Lung microvascular endothelial cell (primary cell): ENCODE measurements around the gene KLF7. TPM values are rescaled to one million over a fixed set of nuclear protein-coding genes. Genes with fewer than 3 reads are reported as not detected.

Experiments used
- DNase-seq, 2 donors: peaks; one replicate each; pipeline versions ENCODE4 v3.0.0 to v3.0.0-alpha.2; 2010; ENCODE audit warnings: low read depth in 2 of 2
- total RNA-seq: library from RNA; depleted of rRNA; stranded (reverse); fragments of >200 nt; gene quantifications from 2 replicates; pipeline ENCODE4 v1.2.1, GENCODE V29; 2014

Gene KLF7
- total RNA-seq, 1 donor from 2014 or later = 8.7 TPM

- peak in 1 of 2 donors; percentile 44 for DNase-seq
Measured at GRCh38 chr2:207167099-207167923, 1.6 kb upstream of the KLF7 start.

- DNase-seq = peak; percentile 85 to 87
Measured at GRCh38 chr2:207166349-207167098, 776 bp upstream of the KLF7 start.

GRCh38 chr2:207166039-207166348 is 246 bp upstream of the KLF7 start:
- DNase-seq = peak; percentile 100

DNA sequence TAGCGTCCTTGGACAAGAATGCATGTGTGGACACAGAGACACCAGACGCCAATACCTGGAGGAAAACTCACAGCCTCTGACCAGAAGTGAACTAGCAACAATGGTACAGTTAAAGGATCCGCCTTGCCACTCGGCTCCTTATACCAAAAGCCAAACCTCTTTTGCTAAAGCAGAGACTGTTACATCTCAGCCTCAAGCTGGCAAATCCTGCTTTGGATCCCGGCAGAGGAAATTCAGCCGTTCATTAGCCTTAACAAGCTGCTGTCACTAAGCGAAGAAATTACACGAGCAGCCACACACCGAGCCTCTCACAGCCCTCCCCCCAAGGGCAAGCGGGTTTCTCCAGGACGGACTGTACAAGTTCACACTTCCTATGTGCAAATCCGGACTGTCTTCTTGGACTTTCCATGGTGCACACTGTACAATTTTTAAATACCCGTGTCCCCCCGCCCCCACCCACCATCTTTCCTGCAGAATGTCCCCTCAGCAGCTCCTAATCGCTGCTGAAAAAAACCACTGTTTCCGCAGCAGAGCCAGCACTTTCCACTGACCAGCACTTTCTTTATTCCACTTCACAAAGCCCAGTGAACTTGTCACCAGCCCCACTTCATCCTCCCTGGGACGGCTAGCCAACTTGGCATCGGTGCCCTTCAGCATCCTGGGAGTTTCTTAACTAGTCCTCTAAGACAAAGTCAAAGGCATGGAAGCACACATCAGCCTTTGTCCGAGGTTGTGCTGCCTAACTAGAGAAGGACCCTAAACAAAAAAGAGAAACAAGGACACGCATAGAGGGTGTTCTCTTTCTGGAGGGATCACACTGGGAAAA is 1.5 kb downstream of the KLF7 start:
- peak; percentile 81 to 91 for DNase-seq

- no peak for DNase-seq
Measured at GRCh38 chr2:207163756-207164005, 2.1 kb downstream of the KLF7 start.

GRCh38 chr2:207163053-207163755 is 2.5 kb downstream of the KLF7 start:
- peak; percentile 65 to 95 for DNase-seq

DNA sequence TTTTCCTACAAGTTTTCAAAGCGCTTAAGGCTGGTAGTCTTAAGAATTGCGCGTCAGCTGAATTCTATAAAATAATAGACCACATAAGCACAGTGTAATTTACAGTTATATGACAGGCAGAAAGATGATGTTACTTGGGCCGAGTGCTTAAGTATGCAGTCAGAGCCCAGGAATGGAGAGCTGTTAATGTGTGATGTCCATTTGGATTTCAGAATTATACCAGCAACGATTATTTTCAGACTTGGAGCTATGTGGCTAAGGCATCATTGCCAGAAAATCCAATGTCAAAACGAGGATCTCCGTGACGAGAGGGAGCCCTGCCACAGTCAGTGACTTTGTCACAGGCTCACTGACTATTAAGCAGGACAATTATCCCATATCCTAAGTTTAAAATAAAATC is 3.4 kb downstream of the KLF7 start:
- DNase-seq = peak in 1 of 2 donors; percentile 41

DNA sequence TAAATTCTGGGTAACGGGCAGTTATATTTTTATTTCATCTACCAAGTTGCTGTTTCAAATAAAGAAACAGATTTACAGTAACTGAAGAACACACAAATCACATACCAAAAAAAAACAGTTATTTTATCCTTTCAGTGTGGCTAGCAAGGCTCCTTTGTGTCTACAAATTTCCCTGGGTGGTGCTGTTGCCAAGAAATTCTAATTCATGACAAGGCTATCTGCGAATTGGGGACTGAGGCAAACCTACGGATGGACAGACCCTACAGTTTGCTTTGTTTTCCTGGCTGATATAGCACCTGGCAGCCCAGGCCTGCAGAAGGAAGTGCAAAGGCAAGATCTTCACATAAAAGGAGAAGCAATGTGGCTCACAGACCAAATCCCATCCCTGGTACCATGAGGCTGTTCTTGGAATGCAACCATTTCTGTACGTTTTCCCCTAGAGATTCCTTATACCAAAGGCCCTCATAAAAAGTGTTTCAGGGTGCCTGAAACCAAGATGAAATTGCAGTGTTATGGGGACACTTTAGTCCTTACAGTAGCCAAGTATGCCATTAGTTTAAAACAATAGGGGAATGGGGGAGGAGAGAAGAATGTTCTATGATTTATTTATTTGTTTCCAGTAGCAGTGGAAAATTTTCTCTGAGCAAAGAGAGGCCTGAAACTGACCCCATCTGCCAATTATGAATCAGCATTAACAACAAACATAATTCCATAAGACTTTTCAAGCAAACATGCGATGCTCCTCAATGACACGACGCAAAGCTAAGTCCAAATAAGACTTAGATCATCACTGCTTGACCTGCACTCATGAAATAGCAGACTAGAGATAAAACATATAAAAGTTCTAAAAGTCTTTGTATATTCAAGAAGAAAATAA is 4.3 kb downstream of the KLF7 start:
- DNase-seq = peak; percentile 85 to 86

DNA sequence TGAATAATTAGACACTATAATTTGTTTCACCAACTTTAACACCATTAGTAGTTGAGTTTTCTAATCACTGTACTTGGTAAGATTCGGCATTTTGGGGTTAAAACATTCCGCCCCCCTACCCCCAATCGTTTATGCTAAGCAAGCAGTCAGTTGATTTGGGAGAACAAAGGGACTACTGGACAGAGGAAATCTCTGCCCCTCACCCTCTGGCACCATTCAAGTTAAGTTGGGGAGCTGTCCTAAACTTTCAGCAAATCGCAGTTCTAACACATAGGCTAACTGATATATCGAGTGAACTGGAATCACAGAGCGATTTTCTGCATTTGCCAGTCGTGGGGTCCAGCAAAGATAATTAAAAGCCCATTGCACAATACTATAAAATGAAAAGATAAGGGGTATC is 5.6 kb downstream of the KLF7 start:
- peak; percentile 57 to 61 for DNase-seq

DNA sequence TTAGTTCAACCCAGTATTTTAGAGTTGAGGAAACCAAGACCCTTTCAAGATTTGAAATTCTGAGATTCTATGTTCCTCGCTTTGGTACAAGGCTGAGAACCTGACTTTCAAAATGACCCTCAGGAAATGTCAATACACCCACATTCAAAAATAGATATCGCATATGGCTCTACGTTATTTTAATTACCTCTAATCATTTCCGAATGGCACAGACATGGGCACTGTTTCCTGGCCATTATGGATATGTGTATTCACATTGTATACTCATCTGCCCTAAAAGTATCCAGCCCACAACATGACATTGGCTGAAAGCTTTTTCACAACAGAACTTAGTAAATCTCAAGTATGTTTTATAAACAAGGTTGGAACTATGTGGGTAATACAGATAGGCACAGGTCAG is 6.7 kb downstream of the KLF7 start:
- DNase-seq = no peak

DNA sequence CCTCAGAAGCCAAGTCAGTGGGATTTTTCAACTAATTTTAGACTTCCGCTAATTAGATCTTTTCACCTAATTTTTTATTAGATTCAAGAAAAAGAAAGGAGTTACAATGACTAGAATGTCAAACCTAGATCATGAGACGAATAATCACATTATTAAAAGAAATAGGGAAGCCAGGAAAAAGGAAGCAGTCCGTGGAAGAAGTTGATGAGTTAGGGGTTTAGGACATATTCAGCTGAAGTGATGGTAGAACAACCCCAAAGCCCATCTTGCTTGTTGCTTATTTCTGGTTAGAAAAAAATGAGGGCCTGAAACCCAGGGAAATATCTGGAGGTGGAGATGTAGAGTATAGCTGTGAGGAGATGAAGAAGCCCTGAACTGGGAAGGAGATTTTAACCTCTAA is 8.0 kb downstream of the KLF7 start:
- DNase-seq = no peak

GRCh38 chr2:207157162-207157481 is 8.6 kb downstream of the KLF7 start:
- no peak for DNase-seq

DNA sequence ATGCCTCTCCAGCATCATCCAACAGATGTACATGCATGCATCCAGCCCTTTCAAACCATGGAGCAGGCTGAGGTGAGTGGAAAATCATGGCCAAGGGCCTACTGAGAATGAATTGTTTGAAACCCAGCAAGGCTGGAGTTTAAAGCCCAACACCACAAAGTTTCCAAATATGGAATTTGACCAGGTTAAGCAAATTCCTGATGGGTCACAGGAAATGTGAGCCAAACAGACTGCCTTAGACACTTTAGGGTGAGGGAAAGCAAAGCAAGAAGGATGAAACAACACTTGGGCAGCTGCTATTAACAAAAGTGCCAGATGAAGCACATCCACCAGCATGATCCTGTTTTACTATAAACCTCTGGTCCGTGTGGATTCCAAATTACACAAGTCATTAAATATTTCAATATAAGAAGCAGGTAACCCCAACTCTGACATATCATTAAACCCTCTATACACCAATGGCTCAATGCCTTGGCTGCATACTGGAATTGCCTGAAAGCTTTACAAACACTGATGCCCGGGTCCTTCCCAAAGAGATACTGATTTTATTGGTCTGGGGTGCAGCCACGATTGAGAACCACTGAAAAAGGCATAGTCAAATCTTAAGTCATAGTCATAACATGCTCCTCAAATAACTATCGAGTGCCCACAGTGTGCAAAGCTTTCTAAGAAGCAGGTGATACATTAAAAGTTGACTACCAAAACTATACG is 9.1 kb downstream of the KLF7 start:
- no peak for DNase-seq

- no peak for DNase-seq
Measured at GRCh38 chr2:207155516-207156444, 10.0 kb downstream of the KLF7 start.

DNA sequence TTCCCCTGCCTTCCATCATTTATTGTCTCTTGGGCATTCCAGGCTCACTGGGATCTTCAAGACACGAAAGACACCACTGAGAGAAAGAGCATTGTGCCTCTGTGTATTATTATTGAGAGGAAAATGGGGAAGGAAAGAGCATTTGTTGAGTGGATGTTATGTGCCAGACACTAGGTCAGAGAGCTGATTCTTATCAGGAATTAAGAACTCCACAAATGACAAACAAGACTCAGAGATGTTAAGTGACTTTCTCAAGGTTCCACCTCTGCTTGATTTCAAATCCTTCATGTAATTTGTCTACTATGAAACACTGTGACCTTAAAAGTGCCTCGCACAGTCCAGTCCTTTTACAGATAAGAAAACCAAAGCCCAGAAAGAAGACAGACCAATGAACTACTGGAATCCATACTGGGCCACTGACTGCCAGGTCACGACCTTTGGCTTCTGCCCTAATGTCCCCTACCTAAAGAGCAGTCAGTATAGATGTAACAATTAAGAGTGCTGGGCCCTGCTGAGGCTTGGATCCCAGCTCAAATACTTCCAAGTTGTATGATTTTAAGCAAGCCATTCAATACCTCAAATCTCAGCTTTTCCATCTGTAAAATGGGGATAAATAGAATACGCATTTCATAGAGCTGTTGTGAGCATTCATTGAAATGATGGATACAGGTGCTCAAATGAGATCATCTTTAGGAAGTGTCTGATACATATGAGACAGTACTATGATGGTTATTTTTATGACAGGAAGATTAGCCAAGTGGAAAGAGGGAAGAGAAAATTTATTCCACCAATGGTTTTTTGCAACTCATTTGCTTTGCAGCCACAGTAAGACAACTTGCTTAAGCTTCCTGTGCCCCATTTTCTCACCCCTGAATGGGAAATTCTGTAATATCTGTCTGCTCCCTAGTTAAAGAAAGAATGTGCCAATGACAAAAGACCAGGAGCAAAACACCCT is 10.9 kb downstream of the KLF7 start:
- peak in 1 of 2 donors; percentile 7 for DNase-seq

DNA sequence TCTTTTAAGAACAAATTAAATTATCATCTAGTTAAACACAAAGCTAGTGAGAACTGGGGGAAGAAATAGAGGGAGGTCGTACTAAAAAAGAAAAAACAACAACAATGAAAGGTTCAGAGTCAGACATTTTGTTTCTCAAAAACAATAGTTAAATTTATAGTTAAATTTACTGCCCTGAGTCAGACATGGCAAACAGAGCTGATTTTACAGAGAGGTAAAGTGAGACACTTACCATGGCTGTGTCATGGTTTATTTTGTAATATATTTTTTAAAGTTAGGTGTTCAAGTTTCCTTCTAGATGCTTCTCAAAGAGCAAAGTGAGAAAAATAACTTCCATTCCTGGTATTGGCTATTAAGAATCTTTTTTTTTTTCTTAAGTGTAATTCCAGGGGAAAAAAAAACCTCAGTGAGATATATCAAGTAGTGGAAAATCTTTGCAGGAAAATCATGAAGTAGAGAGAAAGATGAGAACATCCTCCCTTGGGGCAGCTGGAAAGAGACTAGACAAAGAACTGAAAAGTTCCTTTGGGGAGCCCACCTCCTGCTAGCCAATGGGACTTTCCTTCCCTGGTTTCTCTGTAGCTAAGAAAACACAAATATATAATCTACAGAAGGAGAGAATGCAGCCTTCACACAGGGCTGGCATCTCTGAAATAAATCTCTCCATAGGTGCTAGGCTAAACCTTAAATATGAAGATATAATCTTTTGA is 12.3 kb downstream of the KLF7 start:
- peak in 1 of 2 donors; percentile 0 for DNase-seq

- no peak for DNase-seq
Measured at GRCh38 chr2:207151048-207151447, 14.7 kb downstream of the KLF7 start.
